DMS153 (cell line): ENCODE data around the gene NRCAM.

ENCODE experiments used
- DNase-seq: peaks from one replicate; lab custom pipeline; 2025; lab: John Stamatoyannopoulos, UW

The NRCAM gene

GRCh38 chr7:108424013-108424412 lies 32.2 kb downstream of the NRCAM start:
- no peak for DNase-seq

- no peak for DNase-seq
Measured at GRCh38 chr7:108423089-108423989, 32.9 kb downstream of the NRCAM start.

GRCh38 chr7:108421720-108422331 lies 34.4 kb downstream of the NRCAM start:
- no peak for DNase-seq

GRCh38 chr7:108419961-108420908 lies 36.0 kb downstream of the NRCAM start:
- DNase-seq = no peak

GRCh38 chr7:108418946-108419345 lies 37.3 kb downstream of the NRCAM start:
- no peak for DNase-seq

DNA sequence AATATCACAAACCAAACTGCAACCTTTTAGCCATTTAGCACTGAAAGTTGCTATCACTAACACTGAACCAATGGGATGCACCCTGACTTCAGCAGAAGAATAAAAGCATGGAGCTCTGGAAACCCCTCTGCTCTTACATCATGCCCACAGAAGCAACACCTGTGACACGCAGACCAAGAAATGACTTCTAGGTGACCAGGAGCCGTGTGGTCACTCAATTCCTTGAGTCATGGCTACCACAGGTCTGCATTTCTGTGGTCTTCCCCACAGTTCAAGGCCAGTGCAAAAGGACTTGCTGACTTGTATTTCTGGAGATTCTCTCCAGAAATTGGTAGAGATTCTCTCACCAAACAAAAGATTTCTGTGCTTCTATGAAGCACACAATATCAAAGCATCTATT lies 38.3 kb downstream of the NRCAM start:
- DNase-seq = no peak

- no peak for DNase-seq
Measured at GRCh38 chr7:108417144-108417543, 39.1 kb downstream of the NRCAM start.

GRCh38 chr7:108415821-108416536 lies 40.3 kb downstream of the NRCAM start:
- DNase-seq = peak; percentile 39

DNA sequence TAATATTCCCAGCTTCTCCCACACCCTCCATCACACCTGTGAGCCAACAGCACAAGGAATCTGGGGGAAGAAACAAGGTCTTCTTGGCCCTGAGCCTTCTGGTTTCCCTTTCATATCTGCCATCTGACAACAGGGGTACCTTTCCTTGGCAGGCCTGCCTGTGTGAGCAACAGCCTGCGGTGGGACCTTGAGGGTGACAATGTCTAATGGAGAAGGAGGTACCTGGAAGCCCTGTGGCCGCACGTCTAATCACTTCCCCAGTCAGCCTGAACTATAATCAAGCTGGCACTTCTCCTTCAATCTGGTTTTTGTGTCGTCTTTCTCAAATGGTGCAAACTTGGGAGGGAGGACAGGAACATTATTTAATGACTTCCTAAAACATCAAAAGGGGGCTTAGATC lies 41.2 kb downstream of the NRCAM start:
- DNase-seq = no peak

DNA sequence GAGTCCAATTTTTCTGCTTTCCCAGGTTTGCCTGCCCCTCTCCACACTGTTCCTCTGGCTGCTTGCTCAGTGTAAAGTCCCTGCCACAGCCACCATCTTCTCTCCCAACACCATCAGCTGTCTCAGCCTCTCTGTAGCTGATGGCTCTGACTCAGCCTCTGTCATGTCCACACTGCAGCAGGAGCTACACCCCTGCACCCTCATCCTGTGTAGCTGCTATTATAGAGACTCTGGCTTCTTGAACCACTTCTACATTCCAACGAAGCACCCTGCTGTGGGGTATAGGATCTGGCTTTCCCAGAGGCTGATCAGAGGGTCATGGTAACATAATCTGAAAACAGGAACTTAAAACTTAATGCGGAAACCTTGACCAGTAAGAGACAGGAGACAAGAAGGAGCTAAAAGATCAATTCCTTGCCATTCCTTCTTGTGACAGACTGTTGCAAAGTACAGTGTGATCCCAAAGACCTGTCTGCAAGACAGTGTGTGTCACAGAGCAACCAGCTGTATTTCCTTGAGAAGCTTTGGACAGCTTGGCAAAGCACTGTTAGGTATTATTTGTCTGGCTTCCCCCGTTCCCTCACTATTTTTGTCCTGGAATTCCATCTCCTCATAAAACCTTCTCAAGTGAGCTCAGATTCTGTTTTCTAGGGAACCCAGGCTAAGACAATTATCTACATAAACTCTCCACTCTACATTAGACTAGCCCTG lies 42.3 kb downstream of the NRCAM start:
- DNase-seq = no peak

DNA sequence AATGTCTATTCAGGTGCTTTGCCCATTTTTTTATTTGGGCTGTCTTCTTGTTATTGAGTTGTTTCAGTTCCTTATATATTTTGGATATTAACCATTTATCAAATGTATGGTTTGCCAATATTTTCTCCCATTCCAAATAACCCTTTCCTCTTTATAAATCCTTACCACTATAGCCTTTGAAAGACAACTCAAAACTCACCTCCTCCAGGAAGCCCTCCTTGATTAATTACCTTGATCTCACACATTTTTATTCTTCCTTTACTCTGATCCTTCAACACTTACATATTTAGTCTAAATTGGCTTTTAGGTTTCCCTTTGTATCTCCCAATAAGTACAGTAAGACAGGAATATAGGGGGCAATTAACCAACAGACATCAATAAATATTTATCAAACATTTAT lies 42.9 kb downstream of the NRCAM start:
- DNase-seq = no peak

DNA sequence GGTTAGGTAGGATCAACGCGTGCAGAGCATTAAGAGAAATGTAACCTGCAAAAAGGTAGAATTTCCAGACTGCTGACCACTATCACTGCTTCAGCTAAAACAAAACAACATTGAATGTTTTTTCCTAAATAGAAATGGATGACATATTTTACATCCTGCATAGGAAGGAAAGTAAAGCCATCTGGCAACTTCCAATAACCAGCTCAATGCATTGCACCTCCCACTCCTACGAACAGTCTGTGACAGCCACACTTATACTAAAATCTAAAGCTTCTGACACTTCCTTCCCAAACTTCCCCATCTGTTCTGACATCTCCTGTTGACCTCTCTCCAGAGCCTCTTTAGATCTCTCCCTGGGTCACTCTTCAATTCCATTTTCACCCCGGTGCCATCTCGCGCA lies 47.1 kb downstream of the NRCAM start:
- DNase-seq = no peak

DNA sequence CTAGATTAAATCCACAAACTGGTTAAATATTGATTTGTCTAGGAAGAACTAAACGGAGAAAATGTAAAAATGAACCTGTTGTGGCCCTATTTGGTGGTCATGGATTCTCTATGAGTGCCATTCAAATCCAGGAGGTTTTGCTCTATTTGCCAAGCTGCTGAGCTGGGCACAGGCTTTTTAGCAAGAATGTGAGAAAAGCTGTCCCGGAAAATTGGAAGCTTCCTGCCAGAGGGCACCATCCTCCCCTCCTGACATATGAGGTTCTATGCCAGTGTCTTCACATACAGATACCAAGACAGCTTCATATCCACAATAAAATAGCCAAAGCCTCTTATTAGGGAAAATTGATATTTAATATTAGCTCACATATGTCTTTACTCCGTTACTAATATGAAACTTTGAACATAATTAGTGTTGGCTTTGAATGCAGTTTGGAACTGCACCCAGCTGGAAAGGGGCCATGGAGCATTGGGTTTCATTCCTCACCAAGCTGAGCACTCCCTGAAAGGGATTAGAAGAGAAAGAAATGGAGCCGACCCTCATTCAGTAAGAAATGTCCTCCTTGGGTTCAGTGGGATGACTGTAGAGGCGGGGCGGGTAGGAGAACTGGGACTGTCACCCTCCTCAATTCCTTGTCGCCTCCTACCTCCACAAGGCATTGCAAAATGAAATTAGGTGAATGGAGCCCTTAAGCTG lies 47.8 kb downstream of the NRCAM start:
- DNase-seq = no peak

GRCh38 chr7:108407676-108408075 lies 48.6 kb downstream of the NRCAM start:
- no peak for DNase-seq

- no peak for DNase-seq
Measured at GRCh38 chr7:108406222-108406890, 49.9 kb downstream of the NRCAM start.

- DNase-seq = no peak
Measured at GRCh38 chr7:108404509-108405420, 51.5 kb downstream of the NRCAM start.

GRCh38 chr7:108403597-108404217 lies 52.5 kb downstream of the NRCAM start:
- no peak for DNase-seq

GRCh38 chr7:108402865-108403264 lies 53.4 kb downstream of the NRCAM start:
- DNase-seq = no peak
